GM10266 (cell line): ENCODE measurements around the gene SHQ1.
"Not testable (repeated sequence)": the region's sequence is repeated elsewhere in the genome, so short reads cannot be mapped to it uniquely, and the experiment has no call there.

Experiments
- DNase-seq: peaks from one replicate; pipeline ENCODE4 v3.0.0; 2012; ENCODE audit errors: extremely low spot score
- TF ChIP-seq, protein P1 (sequence below): IDR thresholded peaks from 2 replicates; pipeline ENCODE4 v1.5.1; 2012; ENCODE audit warnings: mild to moderate bottlenecking, low read depth; ENCODE audit not compliant: control insufficient read depth, insufficient read depth; ENCODE audit errors: missing control alignments

The SHQ1 gene

DNA sequence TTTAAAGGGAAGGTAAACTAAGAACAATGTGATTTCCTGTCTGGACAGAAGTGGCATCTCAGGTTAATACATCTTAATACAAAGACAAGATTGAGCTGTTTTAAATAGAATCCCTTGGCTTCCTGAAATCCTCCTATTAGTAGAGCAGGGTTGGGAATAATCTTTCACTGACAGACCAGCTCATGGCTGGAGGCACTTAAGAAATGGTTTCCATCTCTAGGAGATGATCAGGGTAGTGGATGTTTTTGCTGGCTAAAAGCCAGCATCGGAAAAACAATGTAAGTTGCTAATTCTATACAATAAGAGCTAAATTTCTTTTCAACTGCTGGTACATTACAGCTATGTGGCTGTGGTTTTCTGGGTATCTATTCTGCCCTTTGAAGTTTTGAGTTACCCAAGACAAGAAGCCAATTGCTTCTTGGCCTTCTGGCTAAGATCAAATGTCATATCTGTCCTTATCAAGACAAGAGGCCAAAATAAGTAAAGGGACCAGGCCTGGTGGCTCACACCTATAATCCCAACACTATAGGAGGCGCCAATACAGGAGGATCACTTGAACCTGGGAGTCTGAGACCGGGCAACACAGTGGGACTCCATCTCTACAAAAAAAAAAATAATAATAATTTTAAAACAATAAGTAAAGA lies 49.6 kb downstream of the SHQ1 start:
- TF ChIP-seq, protein P1, sequence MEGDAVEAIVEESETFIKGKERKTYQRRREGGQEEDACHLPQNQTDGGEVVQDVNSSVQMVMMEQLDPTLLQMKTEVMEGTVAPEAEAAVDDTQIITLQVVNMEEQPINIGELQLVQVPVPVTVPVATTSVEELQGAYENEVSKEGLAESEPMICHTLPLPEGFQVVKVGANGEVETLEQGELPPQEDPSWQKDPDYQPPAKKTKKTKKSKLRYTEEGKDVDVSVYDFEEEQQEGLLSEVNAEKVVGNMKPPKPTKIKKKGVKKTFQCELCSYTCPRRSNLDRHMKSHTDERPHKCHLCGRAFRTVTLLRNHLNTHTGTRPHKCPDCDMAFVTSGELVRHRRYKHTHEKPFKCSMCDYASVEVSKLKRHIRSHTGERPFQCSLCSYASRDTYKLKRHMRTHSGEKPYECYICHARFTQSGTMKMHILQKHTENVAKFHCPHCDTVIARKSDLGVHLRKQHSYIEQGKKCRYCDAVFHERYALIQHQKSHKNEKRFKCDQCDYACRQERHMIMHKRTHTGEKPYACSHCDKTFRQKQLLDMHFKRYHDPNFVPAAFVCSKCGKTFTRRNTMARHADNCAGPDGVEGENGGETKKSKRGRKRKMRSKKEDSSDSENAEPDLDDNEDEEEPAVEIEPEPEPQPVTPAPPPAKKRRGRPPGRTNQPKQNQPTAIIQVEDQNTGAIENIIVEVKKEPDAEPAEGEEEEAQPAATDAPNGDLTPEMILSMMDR: no peak
- DNase-seq: no peak

DNA sequence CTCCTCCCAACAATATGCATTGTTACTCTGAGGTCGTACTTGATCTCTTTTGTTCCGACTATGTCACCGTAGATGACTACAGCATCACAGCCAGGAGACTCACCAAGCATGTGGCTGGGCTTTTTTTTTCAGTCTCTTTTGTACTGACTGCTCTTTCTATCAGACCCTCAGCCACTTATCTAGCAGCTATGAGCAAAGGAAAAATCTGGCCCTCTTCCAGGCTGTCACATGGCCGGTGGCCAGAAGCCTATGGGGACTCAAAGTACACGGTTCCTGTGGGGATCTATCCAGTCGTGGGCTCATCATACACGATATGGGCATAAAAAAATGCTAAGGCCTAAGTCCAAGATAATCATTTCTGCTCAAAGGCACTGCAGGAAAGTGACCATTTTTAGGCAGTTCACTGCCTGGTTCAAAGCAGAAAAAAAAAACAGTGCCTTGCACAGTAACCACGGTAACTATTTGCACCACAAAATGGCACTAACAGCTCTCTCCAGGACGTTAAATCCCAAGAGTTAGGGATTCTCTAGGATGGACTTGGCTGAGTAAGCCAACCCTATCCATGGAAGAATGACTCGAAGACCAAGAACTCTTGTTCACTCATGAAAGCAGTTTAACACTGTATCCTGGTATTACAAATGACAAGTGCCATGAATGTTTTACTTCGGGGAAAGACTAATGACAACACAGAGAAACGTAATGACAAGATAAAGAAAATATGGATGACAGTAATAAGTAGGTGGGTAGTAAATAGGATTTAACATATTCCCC lies 50.3 kb downstream of the SHQ1 start:
- DNase-seq: no peak
- TF ChIP-seq, protein P1: no peak

DNA sequence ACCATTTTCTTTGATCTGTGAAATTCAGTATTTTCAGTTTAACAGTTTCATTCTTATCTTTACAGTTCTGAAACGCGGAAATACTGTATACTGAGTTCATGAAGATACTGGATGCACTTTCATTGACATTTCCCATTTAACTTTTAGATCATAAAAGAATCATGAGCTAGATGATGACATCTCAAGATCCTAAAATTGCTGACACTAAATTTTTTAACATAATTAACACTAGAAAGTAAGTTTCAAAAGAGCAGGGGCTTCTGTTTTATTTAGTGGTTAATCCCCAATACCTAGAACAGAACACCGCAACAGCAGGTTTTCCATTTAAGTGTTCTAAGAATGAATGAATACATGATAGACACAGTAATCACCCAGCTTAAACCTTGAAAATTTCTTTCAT lies 54.2 kb downstream of the SHQ1 start:
- DNase-seq: no peak
- TF ChIP-seq, protein P1: no peak

DNA sequence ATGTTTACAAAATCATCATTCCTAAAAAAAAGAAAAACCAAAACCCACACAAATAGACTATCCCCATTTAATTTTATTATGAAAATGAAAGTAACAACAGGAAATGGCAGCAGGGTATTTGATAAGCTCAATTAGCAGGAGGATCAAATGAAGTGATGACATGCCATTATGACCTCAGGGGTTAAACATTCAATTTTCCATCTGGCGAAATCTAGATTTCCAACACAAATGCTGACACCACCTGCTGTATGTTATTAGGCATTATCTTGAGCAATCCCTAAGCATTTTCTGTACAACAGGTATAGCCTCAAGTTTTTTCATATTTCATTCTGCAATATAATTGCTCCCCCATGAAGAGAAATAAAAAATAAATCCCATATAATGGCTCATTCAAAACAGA lies 57.1 kb downstream of the SHQ1 start:
- DNase-seq: no peak
- TF ChIP-seq, protein P1: no peak

DNA sequence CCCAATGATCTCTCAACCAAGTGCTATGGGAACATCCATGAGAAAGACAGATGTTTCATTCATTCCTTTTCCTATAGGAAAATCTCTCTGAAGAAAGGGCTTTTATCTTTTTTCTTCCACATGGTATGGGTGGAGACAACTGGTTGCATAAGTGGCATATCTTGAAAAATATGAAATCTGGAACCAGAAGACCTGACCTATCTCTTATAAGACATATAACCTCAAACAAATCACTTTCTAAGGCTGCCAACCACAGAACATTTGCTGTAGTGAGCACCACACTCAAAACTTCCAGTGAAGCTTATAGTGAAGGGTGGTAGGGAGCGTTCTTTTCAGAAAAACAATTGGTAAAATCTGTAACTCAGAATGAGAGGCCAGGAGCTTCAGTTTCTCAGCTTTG lies 58.5 kb downstream of the SHQ1 start:
- DNase-seq: no peak
- TF ChIP-seq, protein P1: no peak

DNA sequence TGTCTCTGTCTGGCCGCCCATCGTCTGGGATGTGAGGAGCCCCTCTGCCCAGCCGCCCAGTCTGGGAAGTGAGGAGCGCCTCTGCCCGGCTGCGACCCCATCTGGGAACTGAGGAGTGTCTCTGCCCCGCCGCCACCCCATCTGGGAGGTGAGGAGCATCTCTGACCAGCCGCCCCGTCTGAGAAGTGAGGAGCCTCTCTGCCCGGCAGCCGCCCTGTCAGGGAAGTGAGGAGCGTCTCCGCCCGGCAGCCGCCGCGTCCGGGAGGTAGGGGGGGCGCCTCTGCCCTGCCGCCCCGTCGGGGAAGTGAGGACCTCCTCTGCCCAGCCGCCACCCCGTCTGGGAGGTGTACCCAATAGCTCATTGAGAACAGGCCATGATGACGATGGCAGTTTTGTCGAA lies 60.0 kb downstream of the SHQ1 start:
- DNase-seq: not testable (repeated sequence)

DNA sequence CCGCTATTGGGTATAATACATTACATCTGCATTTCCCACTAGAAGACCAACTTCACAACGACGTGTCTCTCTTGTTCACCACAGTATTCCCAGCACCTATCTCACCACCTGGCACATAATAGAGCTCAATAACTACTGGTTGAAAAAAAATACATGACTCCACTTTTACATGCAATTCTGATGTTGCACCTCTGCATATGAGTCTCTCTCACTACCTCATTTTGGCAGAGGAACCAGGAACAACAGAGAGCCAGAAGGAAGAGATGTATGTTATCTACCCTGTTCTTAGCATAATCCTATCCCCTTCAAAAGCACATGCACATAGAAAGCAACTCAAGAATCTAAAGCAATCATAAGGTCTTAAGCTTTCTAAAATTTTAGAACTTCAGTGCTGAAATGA lies 61.6 kb downstream of the SHQ1 start:
- TF ChIP-seq, protein P1: no peak
- no peak for DNase-seq

DNA sequence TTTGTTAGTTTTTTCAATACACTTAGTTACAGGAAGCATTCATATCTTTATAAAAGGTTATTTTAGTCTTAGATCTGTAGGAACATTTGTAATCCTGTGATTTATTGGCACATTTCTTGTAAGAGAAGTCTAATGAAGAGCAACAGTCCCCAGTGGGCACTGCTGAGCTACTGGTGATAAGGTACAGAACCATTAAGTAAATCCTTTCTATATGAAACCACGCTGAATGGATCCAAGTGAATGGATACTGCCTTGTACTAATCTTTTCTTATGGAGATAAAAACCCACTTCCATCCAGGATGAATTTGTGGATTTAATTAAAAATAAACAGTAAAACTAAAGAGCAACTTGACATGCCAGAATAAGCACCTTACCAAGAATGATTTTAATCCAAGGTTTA lies 64.0 kb downstream of the SHQ1 start:
- TF ChIP-seq, protein P1: no peak
- DNase-seq: no peak
